Measurements from ENCODE around the gene POU2F1.

The POU2F1 gene

GRCh38 chr1:167345386-167345733 is 124.7 kb downstream of the POU2F1 start:
- DNase-seq (ENCODE audit: low read depth): no peak
- no peak overlapping the region for H3K4me3 ChIP-seq (ENCODE audit: low read depth, low read length)
- TF ChIP-seq CTCF (IDR thresholded peaks at IDR 0.05; ENCODE audit: low read depth, low read length, missing control alignments): no peak
- in situ Hi-C loops (cut with HindIII; ENCODE audit: low sequenced_read_pairs): no loop called here

GRCh38 chr1:167357305-167357704 is 136.6 kb downstream of the POU2F1 start:
- no peak for TF ChIP-seq CTCF (IDR thresholded peaks at IDR 0.05; ENCODE audit: low read depth, low read length, missing control alignments)
- in situ Hi-C loops (cut with HindIII; ENCODE audit: low sequenced_read_pairs): no loop called here
- no peak overlapping the region for H3K4me3 ChIP-seq (ENCODE audit: low read depth, low read length)
- DNase-seq (ENCODE audit: low read depth): no peak

- no peak for TF ChIP-seq CTCF (IDR thresholded peaks at IDR 0.05; ENCODE audit: low read depth, low read length, missing control alignments)
- in situ Hi-C loops (cut with HindIII; ENCODE audit: low sequenced_read_pairs): no loop called here
- no peak overlapping the region for H3K4me3 ChIP-seq (ENCODE audit: low read depth, low read length)
- no peak for DNase-seq (ENCODE audit: low read depth)
Observed at GRCh38 chr1:167359295-167359694, 138.6 kb downstream of the POU2F1 start.

GRCh38 chr1:167360120-167360519 is 139.4 kb downstream of the POU2F1 start:
- no peak overlapping the region for H3K4me3 ChIP-seq (ENCODE audit: low read depth, low read length)
- in situ Hi-C loops (cut with HindIII; ENCODE audit: low sequenced_read_pairs): no loop called here
- DNase-seq (ENCODE audit: low read depth): no peak
- TF ChIP-seq CTCF (IDR thresholded peaks at IDR 0.05; ENCODE audit: low read depth, low read length, missing control alignments): no peak

GRCh38 chr1:167362638-167363037 is 142.0 kb downstream of the POU2F1 start:
- DNase-seq (ENCODE audit: low read depth): no peak
- no peak overlapping the region for H3K4me3 ChIP-seq (ENCODE audit: low read depth, low read length)
- in situ Hi-C loops (cut with HindIII; ENCODE audit: low sequenced_read_pairs): no loop called here
- TF ChIP-seq CTCF (IDR thresholded peaks at IDR 0.05; ENCODE audit: low read depth, low read length, missing control alignments): no peak

GRCh38 chr1:167364826-167365225 is 144.1 kb downstream of the POU2F1 start:
- no peak for DNase-seq (ENCODE audit: low read depth)
- no peak for TF ChIP-seq CTCF (IDR thresholded peaks at IDR 0.05; ENCODE audit: low read depth, low read length, missing control alignments)
- no peak overlapping the region for H3K4me3 ChIP-seq (ENCODE audit: low read depth, low read length)
- in situ Hi-C loops (cut with HindIII; ENCODE audit: low sequenced_read_pairs): no loop called here

GRCh38 chr1:167365360-167365759 is 144.7 kb downstream of the POU2F1 start:
- no peak for TF ChIP-seq CTCF (IDR thresholded peaks at IDR 0.05; ENCODE audit: low read depth, low read length, missing control alignments)
- no peak for DNase-seq (ENCODE audit: low read depth)

More at GRCh38 chr1:167365360-167365759, 144.7 kb downstream of the POU2F1 start:
- H3K4me3 ChIP-seq (ENCODE audit: low read depth, low read length): no peak overlapping the region
- in situ Hi-C loops (cut with HindIII; ENCODE audit: low sequenced_read_pairs): no loop called here

Data from astrocyte of the cerebellum (primary cell).